Activated T-cell treated with anti-CD3 and anti-CD28 coated beads, Interleukin-2, amount 50 U/mL, for 24 hours (primary cell): Measurements from ENCODE around the gene SRGAP3.

ENCODE experiments used
- DNase-seq: peaks from one replicate; pipeline ENCODE4 v3.0.0-alpha.2; 2020
- H3K27ac Mint-ChIP-seq: 2 replicates; pipeline ENCODE4 v1.8.0; 2020; ENCODE audit warnings: mild to moderate bottlenecking, mixed read lengths
- H3K27me3 Mint-ChIP-seq: 2 replicates; pipeline ENCODE4 v1.8.0; 2020; ENCODE audit warnings: mixed read lengths
- H3K36me3 Mint-ChIP-seq: 2 replicates; pipeline ENCODE4 v1.8.0; 2020; ENCODE audit warnings: low read depth, mixed read lengths
- H3K4me1 Mint-ChIP-seq: 2 replicates; pipeline ENCODE4 v1.8.0; 2020; ENCODE audit warnings: low read depth, mixed read lengths
- H3K4me3 Mint-ChIP-seq: 2 replicates; pipeline ENCODE4 v1.8.0; 2020; ENCODE audit warnings: mild to moderate bottlenecking, moderate library complexity, mixed read lengths
- H3K9me3 Mint-ChIP-seq: 2 replicates; pipeline ENCODE4 v1.8.0; 2020; ENCODE audit warnings: mixed read lengths

The SRGAP3 gene

GRCh38 chr3:9135526-9135925 is 113.9 kb downstream of the SRGAP3 start:
- no peaks in the 10 kb centered on the region for H3K36me3 Mint-ChIP-seq
- no peak overlapping the region for H3K27ac Mint-ChIP-seq
- no peak for DNase-seq
- H3K4me1 Mint-ChIP-seq = peaks cover 1% of the 10 kb centered on the region
- H3K27me3 Mint-ChIP-seq = peaks cover 29% of the 10 kb centered on the region
- no peaks in the 10 kb centered on the region for H3K9me3 Mint-ChIP-seq
- no peak overlapping the region for H3K4me3 Mint-ChIP-seq

GRCh38 chr3:9133656-9134055 is 115.8 kb downstream of the SRGAP3 start:
- no peak overlapping the region for H3K4me3 Mint-ChIP-seq
- H3K9me3 Mint-ChIP-seq = no peaks in the 10 kb centered on the region
- peaks cover 28% of the 10 kb centered on the region for H3K27me3 Mint-ChIP-seq
- no peak overlapping the region for H3K27ac Mint-ChIP-seq
- H3K36me3 Mint-ChIP-seq = no peaks in the 10 kb centered on the region
- no peak for DNase-seq
- peaks cover 3% of the 10 kb centered on the region for H3K4me1 Mint-ChIP-seq

- peaks cover 3% of the 10 kb centered on the region for H3K4me1 Mint-ChIP-seq
- no peaks in the 10 kb centered on the region for H3K9me3 Mint-ChIP-seq
- H3K4me3 Mint-ChIP-seq = no peak overlapping the region
- peaks cover 6% of the 10 kb centered on the region for H3K27me3 Mint-ChIP-seq
- no peak overlapping the region for H3K27ac Mint-ChIP-seq
- DNase-seq = no peak
- H3K36me3 Mint-ChIP-seq = no peaks in the 10 kb centered on the region
Observed at GRCh38 chr3:9130345-9131305, 118.8 kb downstream of the SRGAP3 start.

GRCh38 chr3:9129365-9129764 is 120.1 kb downstream of the SRGAP3 start:
- Mint-ChIP-seq H3K4me1 (peaks cover 3% of the 10 kb centered on the region), H3K27ac (no peak overlapping the region), H3K9me3 (no peaks in the 10 kb centered on the region), H3K4me3 (no peak overlapping the region), H3K27me3 (no peaks in the 10 kb centered on the region), H3K36me3 (no peaks in the 10 kb centered on the region)
- DNase-seq = no peak

- no peak for DNase-seq
- peaks cover 3% of the 10 kb centered on the region for H3K4me1 Mint-ChIP-seq
- H3K9me3 Mint-ChIP-seq = no peaks in the 10 kb centered on the region
- H3K4me3 Mint-ChIP-seq = no peak overlapping the region
- no peak overlapping the region for H3K27ac Mint-ChIP-seq
- H3K27me3 Mint-ChIP-seq = no peaks in the 10 kb centered on the region
- no peaks in the 10 kb centered on the region for H3K36me3 Mint-ChIP-seq
Observed at GRCh38 chr3:9125278-9125951, 124.0 kb downstream of the SRGAP3 start.

GRCh38 chr3:9124730-9125129 is 124.7 kb downstream of the SRGAP3 start:
- H3K9me3 Mint-ChIP-seq = no peaks in the 10 kb centered on the region
- H3K4me3 Mint-ChIP-seq = no peak overlapping the region
- H3K4me1 Mint-ChIP-seq = peaks cover 1% of the 10 kb centered on the region
- no peaks in the 10 kb centered on the region for H3K27me3 Mint-ChIP-seq
- H3K27ac Mint-ChIP-seq = no peak overlapping the region
- no peak for DNase-seq
- H3K36me3 Mint-ChIP-seq = no peaks in the 10 kb centered on the region

- peaks cover 1% of the 10 kb centered on the region for H3K4me1 Mint-ChIP-seq
- H3K36me3 Mint-ChIP-seq = no peaks in the 10 kb centered on the region
- H3K4me3 Mint-ChIP-seq = no peak overlapping the region
- DNase-seq = no peak
- H3K27me3 Mint-ChIP-seq = no peaks in the 10 kb centered on the region
- no peak overlapping the region for H3K27ac Mint-ChIP-seq
- no peaks in the 10 kb centered on the region for H3K9me3 Mint-ChIP-seq
Observed at GRCh38 chr3:9123840-9124239, 125.6 kb downstream of the SRGAP3 start.

- H3K4me1 Mint-ChIP-seq = no peaks in the 10 kb centered on the region
- no peak overlapping the region for H3K4me3 Mint-ChIP-seq
- no peaks in the 10 kb centered on the region for H3K36me3 Mint-ChIP-seq
- no peaks in the 10 kb centered on the region for H3K9me3 Mint-ChIP-seq
- no peaks in the 10 kb centered on the region for H3K27me3 Mint-ChIP-seq
- no peak for DNase-seq
- no peak overlapping the region for H3K27ac Mint-ChIP-seq
Observed at GRCh38 chr3:9122732-9123364, 126.6 kb downstream of the SRGAP3 start.

GRCh38 chr3:9121366-9122001 is 128.0 kb downstream of the SRGAP3 start:
- no peaks in the 10 kb centered on the region for H3K9me3 Mint-ChIP-seq
- H3K27ac Mint-ChIP-seq = no peak overlapping the region
- DNase-seq = no peak
- H3K36me3 Mint-ChIP-seq = no peaks in the 10 kb centered on the region
- no peaks in the 10 kb centered on the region for H3K27me3 Mint-ChIP-seq
- H3K4me3 Mint-ChIP-seq = no peak overlapping the region
- no peaks in the 10 kb centered on the region for H3K4me1 Mint-ChIP-seq

GRCh38 chr3:9119331-9119730 is 130.1 kb downstream of the SRGAP3 start:
- Mint-ChIP-seq H3K4me1 (no peaks in the 10 kb centered on the region), H3K4me3 (no peak overlapping the region), H3K27ac (no peak overlapping the region), H3K9me3 (no peaks in the 10 kb centered on the region), H3K36me3 (no peaks in the 10 kb centered on the region), H3K27me3 (no peaks in the 10 kb centered on the region)
- DNase-seq = no peak

GRCh38 chr3:9118222-9118621 is 131.2 kb downstream of the SRGAP3 start:
- Mint-ChIP-seq H3K9me3 (no peaks in the 10 kb centered on the region), H3K27ac (no peak overlapping the region), H3K4me1 (no peaks in the 10 kb centered on the region), H3K36me3 (no peaks in the 10 kb centered on the region), H3K27me3 (no peaks in the 10 kb centered on the region), H3K4me3 (no peak overlapping the region)
- no peak for DNase-seq

- H3K4me3 Mint-ChIP-seq = no peak overlapping the region
- DNase-seq = no peak
- H3K36me3 Mint-ChIP-seq = no peaks in the 10 kb centered on the region
- no peak overlapping the region for H3K27ac Mint-ChIP-seq
- H3K9me3 Mint-ChIP-seq = no peaks in the 10 kb centered on the region
- H3K4me1 Mint-ChIP-seq = no peaks in the 10 kb centered on the region
- no peaks in the 10 kb centered on the region for H3K27me3 Mint-ChIP-seq
Observed at GRCh38 chr3:9117220-9117619, 132.2 kb downstream of the SRGAP3 start.

- Mint-ChIP-seq H3K4me1 (no peaks in the 10 kb centered on the region), H3K9me3 (no peaks in the 10 kb centered on the region), H3K27ac (no peak overlapping the region), H3K36me3 (no peaks in the 10 kb centered on the region), H3K27me3 (no peaks in the 10 kb centered on the region), H3K4me3 (no peak overlapping the region)
- DNase-seq = no peak
Observed at GRCh38 chr3:9116336-9116735, 133.1 kb downstream of the SRGAP3 start.

- H3K9me3 Mint-ChIP-seq = no peaks in the 10 kb centered on the region
- no peak overlapping the region for H3K4me3 Mint-ChIP-seq
- no peak overlapping the region for H3K27ac Mint-ChIP-seq
- no peaks in the 10 kb centered on the region for H3K36me3 Mint-ChIP-seq
- no peaks in the 10 kb centered on the region for H3K27me3 Mint-ChIP-seq
- no peaks in the 10 kb centered on the region for H3K4me1 Mint-ChIP-seq
- no peak for DNase-seq
Observed at GRCh38 chr3:9115336-9115735, 134.1 kb downstream of the SRGAP3 start.
